HUES6 (cell line): Measurements from ENCODE around the gene MAOA.
"Not testable (repeated sequence)": the region's sequence is repeated elsewhere in the genome, so short reads cannot be mapped to it uniquely, and the experiment has no call there.

Experiments
- H3K27ac ChIP-seq: 2 replicates; pipeline ENCODE4 v1.7.0; 2013; ENCODE audit warnings: low read depth, mild to moderate bottlenecking, low read length, inconsistent platforms
- H3K27me3 ChIP-seq: 2 replicates; pipeline ENCODE4 v1.6.1; 2013; ENCODE audit warnings: low read length; ENCODE audit not compliant: control insufficient read depth, insufficient read depth
- H3K36me3 ChIP-seq: 2 replicates; pipeline ENCODE4 v1.6.1; 2013; ENCODE audit warnings: low read length; ENCODE audit not compliant: control insufficient read depth, insufficient read depth
- H3K4me1 ChIP-seq: 2 replicates; pipeline ENCODE4 v1.6.1; 2013; ENCODE audit warnings: low read length; ENCODE audit not compliant: control insufficient read depth, insufficient read depth
- H3K4me3 ChIP-seq: 2 replicates; pipeline ENCODE4 v1.5.1; 2013; ENCODE audit warnings: low read depth, low read length
- H3K9ac ChIP-seq: one replicate; pipeline ENCODE4 v1.6.1; 2013; ENCODE audit warnings: mild to moderate bottlenecking, low read length
- H3K9me3 ChIP-seq: 2 replicates; pipeline ENCODE4 v1.6.1; 2013; ENCODE audit warnings: low read depth, low read length; ENCODE audit not compliant: control insufficient read depth, insufficient read depth

Gene MAOA

DNA sequence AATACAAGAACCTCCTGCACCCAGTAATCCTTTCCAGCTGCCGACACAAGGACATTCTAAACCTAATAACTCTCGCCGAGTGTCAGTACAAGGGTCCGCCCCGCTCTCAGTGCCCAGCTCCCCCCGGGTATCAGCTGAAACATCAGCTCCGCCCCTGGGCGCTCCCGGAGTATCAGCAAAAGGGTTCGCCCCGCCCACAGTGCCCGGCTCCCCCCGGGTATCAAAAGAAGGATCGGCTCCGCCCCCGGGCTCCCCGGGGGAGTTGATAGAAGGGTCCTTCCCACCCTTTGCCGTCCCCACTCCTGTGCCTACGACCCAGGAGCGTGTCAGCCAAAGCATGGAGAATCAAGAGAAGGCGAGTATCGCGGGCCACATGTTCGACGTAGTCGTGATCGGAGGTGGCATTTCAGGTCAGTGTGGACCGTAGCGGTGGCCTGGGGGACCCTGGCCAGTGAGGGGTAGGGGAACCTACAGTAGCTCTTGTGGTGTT is at the start of gene MAOA:
TSS of gene MAOA (plus strand) at position 295 of the 490 bp plus-strand sequence. CDS start at position 338, 43 bp downstream.
- Histone ChIP-seq H3K9me3 (no peaks in the 10 kb centered on the region), H3K4me3 (peak within 1 kb of the TSS; percentile 71), H3K27me3 (peaks cover 12% of the 10 kb centered on the region; the same call in 1 of the 2 replicates), H3K9ac (peak within 1 kb of the TSS; percentile 98), H3K36me3 (no peaks in the 10 kb centered on the region), H3K4me1 (peaks cover 9% of the 10 kb centered on the region; the same call in 1 of the 2 replicates), H3K27ac (no peak within 1 kb of the TSS)

DNA sequence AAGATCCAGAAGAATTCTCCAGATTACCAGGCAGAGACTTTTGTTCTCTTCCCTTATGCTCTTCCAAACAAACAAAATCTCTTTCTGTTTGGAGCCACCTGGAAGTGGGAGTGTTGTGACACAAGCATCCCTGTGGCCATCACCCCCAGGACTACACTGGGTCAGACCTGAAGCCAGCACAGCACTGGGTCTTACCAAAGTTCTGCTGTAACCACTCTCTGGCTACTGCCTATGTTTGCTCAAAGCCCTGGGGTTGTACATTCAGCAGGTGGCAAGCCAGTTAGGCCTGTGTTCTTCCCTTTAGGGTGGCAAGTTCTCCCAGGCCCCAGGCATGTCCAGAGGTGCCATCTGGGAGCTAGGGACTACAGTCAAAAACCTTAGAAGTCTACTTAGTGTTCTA is 43.7 kb upstream of the MAOA start:
- no peaks in the 10 kb centered on the region for H3K27me3 ChIP-seq
- H3K9me3 ChIP-seq, result peaks cover 7% of the 10 kb centered on the region; the same call in 1 of the 2 replicates
- H3K36me3 ChIP-seq, result no peaks in the 10 kb centered on the region; the same call in 1 of the 2 replicates
- H3K4me3 ChIP-seq, result no peak overlapping the region
- no peak overlapping the region for H3K9ac ChIP-seq
- no peak overlapping the region for H3K27ac ChIP-seq
- peaks cover 19% of the 10 kb centered on the region for H3K4me1 ChIP-seq

DNA sequence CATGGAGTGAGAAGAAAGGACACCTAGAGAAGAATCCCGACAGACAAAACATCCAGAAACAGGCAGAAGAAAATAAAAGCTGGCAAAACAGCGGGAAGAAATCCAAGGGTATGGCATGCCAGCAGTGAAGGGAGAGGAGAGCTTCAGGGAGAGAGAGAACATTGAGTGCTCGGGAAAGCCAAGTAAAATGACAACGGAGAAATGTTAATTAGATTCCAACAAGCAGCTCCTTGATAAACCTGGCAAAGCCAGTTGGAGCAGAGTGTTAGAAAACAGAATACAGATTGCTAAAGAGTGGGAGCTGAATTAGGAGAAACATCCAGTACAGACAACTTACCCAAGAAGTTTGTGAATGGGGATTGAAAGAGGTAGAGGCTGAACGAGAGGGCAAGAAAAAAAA is 40.4 kb upstream of the MAOA start:
- peaks cover 44% of the 10 kb centered on the region for H3K4me1 ChIP-seq
- H3K4me3 ChIP-seq, result no peak overlapping the region
- no peaks in the 10 kb centered on the region for H3K9me3 ChIP-seq
- H3K36me3 ChIP-seq, result no peaks in the 10 kb centered on the region; the same call in 1 of the 2 replicates
- H3K9ac ChIP-seq, result no peak overlapping the region
- no peaks in the 10 kb centered on the region for H3K27me3 ChIP-seq
- H3K27ac ChIP-seq, result no peak overlapping the region

DNA sequence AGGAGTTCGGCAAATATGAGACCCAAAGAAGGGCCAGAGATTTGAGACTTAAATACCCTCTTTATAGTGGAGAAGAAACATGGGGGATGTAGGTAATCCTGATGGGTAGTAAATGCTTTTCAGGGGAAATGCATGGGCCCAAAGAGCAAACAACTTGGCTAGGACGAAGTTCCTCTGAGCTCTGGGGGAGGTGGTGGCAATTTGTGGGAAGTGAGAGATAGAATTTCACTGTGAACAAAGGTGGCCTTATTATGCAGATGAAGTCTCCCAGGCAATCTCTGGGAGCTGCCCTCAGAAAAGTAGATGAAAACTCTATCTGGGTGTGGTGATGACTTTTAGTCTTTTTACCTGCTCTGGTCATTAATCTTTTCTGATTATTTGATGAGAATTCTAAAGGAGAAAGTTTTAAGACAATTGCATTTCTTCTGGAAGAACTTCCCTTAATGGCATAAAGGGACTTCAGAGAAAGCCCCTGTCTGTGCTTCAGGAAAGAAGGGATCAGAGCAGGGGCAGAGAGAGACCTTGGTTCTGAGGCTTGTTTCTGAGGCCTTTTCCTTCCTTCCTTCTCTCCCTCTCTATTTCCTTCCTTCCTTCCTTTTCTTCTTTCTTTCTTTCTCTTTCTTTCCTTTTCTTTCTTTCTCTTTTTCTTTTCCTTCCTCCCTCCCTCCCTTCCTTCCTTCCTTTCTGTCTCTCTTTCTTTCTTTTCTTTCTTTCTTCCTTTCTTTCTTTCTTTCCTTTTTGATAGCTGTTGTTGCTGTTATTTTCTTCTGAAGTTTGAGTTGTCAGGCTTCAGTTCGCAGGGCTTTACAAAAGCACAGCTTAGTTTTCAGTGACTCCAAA is 37.5 kb upstream of the MAOA start:
- H3K9ac ChIP-seq, result peak overlapping the region; percentile 57
- H3K27ac ChIP-seq, result peak overlapping the region; percentile 91
- H3K27me3 ChIP-seq, result no peaks in the 10 kb centered on the region
- H3K4me1 ChIP-seq, result peaks cover 53% of the 10 kb centered on the region
- H3K36me3 ChIP-seq, result no peaks in the 10 kb centered on the region; the same call in 1 of the 2 replicates
- H3K9me3 ChIP-seq, result no peaks in the 10 kb centered on the region
- H3K4me3 ChIP-seq, result peak overlapping the region; percentile 32

DNA sequence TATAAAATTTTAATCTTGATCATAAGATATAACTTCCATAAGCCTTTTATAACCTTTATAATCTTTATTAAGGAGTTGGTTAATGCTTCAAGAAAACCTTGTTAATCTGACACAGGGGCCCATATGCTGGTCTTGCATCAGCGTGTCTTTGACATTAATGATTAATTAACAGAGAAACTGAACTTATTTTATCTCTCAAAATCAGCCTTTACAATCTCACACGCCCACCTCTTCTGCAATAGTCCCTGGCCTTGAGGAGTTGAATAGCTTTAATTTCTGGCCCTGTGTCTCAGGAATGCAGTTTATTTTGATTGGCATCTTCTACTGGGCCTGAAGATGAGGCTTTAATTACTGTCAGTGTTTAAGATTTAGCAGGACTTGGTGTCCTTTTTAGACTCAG is 36.2 kb upstream of the MAOA start:
- not testable (repeated sequence) for H3K9ac ChIP-seq, H3K36me3 ChIP-seq, H3K4me3 ChIP-seq, H3K9me3 ChIP-seq, H3K27me3 ChIP-seq
- peak overlapping the region; percentile 46; the same call in 1 of the 2 replicates for H3K27ac ChIP-seq
- H3K4me1 ChIP-seq, result peaks cover 46% of the 10 kb centered on the region

DNA sequence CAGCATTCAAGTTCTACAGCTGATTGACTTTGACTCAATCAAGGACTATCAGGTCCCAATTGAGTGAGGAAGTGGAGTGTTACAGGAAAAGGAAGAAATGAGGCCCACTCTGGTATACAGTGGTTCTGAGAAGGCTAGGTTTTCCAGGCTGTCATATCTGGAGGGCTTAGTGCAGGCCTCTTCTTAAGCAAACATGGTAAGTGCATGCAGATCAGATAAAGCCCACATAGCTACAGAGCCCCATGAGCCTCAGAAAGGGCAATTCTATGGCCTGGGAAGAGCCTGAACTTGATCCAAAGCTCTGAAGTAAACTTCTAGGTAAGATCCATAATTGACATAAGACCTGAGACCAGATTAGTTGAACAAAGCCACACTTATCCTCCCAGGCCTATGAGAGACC is 29.0 kb upstream of the MAOA start:
- no peak overlapping the region for H3K9ac ChIP-seq
- no peak overlapping the region for H3K4me3 ChIP-seq
- no peak overlapping the region for H3K27ac ChIP-seq
- no peaks in the 10 kb centered on the region; the same call in 1 of the 2 replicates for H3K27me3 ChIP-seq
- H3K9me3 ChIP-seq, result peaks cover 6% of the 10 kb centered on the region; the same call in 1 of the 2 replicates
- H3K4me1 ChIP-seq, result peaks cover 9% of the 10 kb centered on the region
- H3K36me3 ChIP-seq, result no peaks in the 10 kb centered on the region

DNA sequence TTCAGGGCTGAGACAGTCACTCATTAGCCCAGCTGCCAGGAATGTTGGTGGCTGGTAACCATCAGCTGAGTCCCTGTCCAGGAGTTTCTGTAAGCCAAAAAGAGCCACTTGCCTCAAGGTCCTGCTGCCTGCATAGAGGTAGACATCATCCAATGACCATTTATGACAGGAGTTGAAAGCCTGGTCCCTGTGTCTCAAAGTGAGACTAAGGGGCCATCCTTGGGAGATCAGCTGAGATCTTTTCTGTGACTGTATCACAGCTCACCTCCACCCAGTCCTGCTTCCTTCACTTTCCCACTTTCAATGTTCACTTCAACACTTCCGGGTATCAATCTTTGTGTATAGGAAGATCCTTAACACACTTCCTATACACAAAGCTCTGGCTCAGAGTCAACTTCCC is 28.4 kb upstream of the MAOA start:
- Histone ChIP-seq H3K27me3 (no peaks in the 10 kb centered on the region; the same call in 1 of the 2 replicates), H3K9ac (no peak overlapping the region), H3K4me3 (no peak overlapping the region), H3K4me1 (peaks cover 4% of the 10 kb centered on the region), H3K36me3 (no peaks in the 10 kb centered on the region), H3K9me3 (peaks cover 6% of the 10 kb centered on the region; the same call in 1 of the 2 replicates), H3K27ac (no peak overlapping the region)

DNA sequence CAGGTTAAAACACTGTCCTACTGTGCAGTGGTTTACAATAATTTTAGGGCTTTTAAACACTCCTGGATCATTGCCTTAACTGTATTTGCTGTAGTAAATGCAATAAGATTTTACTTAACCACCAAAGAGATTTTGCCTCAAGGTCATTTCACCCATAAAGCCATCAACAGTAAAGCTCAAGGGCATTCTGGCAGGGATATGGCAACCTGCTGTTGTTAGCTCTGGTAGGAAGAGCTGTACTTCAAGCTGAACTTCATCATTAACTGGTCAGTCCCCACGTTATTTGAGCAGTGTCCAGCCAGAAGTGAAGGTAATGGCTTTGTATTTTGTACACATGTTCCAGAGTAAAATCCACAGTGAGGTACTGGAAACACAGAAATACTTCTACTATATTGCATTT is 26.9 kb upstream of the MAOA start:
- 0 out of 2 replicates have a peak, but pooled peaks cover 3% of the 10 kb centered on the region for H3K9me3 ChIP-seq
- no peak overlapping the region for H3K27ac ChIP-seq
- no peak overlapping the region for H3K9ac ChIP-seq
- no peaks in the 10 kb centered on the region for H3K36me3 ChIP-seq
- peaks cover 9% of the 10 kb centered on the region; the same call in 1 of the 2 replicates for H3K27me3 ChIP-seq
- no peaks in the 10 kb centered on the region for H3K4me1 ChIP-seq
- H3K4me3 ChIP-seq, result no peak overlapping the region

DNA sequence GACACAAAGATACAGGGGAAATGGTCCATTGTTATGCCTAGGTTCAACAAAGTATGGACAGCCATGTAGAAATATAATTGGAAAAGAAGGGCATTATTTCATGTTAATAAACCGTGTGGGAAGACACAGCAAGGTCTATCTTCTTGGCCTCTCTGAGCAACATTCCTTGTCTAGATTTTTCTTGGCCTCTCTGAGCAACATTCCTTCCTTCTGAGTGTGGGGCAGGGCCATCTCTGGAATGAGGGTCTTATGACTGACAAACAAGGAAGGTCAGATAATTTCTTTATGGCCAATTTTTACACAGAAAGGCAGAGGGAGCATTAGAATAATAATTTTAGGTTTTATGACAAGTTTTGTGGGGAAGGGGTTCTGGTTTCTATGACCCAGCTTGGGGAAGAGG is 24.3 kb upstream of the MAOA start:
- H3K4me3 ChIP-seq, result no peak overlapping the region
- H3K4me1 ChIP-seq, result no peaks in the 10 kb centered on the region
- H3K9me3 ChIP-seq, result 0 out of 2 replicates have a peak, but pooled peaks cover 8% of the 10 kb centered on the region
- no peaks in the 10 kb centered on the region for H3K36me3 ChIP-seq
- peaks cover 9% of the 10 kb centered on the region; the same call in 1 of the 2 replicates for H3K27me3 ChIP-seq
- no peak overlapping the region for H3K27ac ChIP-seq
- no peak overlapping the region for H3K9ac ChIP-seq

DNA sequence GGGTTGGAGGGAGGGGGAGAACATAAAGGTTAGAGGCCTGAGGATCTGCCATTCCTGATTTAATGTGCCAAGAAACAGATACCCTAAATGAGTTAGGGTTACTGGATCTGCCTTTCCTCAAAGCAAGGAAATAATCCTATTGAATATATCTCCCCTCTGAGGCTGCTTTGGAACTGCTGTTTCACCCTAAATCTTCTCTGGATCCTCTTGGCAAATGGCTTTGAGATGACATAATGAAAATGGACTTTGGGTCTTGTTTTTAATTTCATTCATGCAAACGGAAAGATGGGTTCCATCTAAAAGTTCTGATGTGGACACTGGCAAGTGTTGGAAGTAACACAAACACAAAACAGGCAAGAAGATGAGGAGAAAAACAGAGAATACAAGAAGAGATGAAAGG is 23.0 kb upstream of the MAOA start:
- Histone ChIP-seq H3K9ac (no peak overlapping the region), H3K27ac (no peak overlapping the region), H3K36me3 (no peaks in the 10 kb centered on the region), H3K4me1 (no peaks in the 10 kb centered on the region), H3K9me3 (0 out of 2 replicates have a peak, but pooled peaks cover 4% of the 10 kb centered on the region), H3K27me3 (peaks cover 9% of the 10 kb centered on the region; the same call in 1 of the 2 replicates), H3K4me3 (no peak overlapping the region)

DNA sequence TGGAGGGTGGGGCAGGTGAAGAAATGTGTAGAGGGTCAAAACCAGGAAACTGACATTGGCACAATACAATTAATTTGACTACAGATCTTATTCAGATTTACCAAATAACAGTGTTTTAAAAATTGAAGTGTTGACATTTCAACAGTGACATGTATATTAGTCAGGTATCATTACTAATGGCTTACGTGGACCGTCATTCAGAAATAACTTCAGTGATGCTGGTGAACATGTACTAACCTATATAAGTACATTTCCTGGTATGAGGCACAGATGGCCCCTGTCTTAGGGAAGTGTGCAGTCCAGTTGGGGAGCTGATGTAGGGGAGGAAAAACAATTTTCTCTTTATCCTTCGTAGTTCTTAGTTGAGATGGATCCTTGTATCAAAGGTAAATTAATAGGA is 22.3 kb upstream of the MAOA start:
- Histone ChIP-seq H3K9ac (no peak overlapping the region), H3K27me3 (peaks cover 9% of the 10 kb centered on the region; the same call in 1 of the 2 replicates), H3K27ac (no peak overlapping the region), H3K4me3 (no peak overlapping the region), H3K36me3 (no peaks in the 10 kb centered on the region), H3K9me3 (0 out of 2 replicates have a peak, but pooled peaks cover 4% of the 10 kb centered on the region), H3K4me1 (no peaks in the 10 kb centered on the region)
